Measurements from ENCODE around the gene PRKAG1.

PRKAG1 gene

GRCh38 chr12:49054096-49054495, 35.5 kb upstream of the PRKAG1 start:
- Histone ChIP-seq H3K4me3 (ENCODE audit: low read depth, low read length, poor library complexity, severe bottlenecking) (no peak overlapping the region), H3K9me3 (ENCODE audit: low read length) (no peaks in the 10 kb centered on the region), H3K27ac (ENCODE audit: low read depth, low read length, poor library complexity, severe bottlenecking) (no peak overlapping the region), H3F3A (ENCODE audit: insufficient read depth, low read length) (no peaks in the 10 kb centered on the region), H3K27me3 (ENCODE audit: insufficient read depth, low read length) (no peaks in the 10 kb centered on the region), H3K79me2 (ENCODE audit: insufficient read depth, low read length) (peaks cover 44% of the 10 kb centered on the region), H3K4me2 (ENCODE audit: low read length) (no peak overlapping the region), H4K20me1 (ENCODE audit: insufficient read depth, low read length) (0 out of 2 replicates have a peak, but pooled peaks cover 2% of the 10 kb centered on the region), H3K9ac (ENCODE audit: low read length) (no peak overlapping the region), H3K9me2 (ENCODE audit: low read depth, low read length) (no peaks in the 10 kb centered on the region), H2AFZ (ENCODE audit: low read length) (no peak overlapping the region), H3K4me1 (ENCODE audit: insufficient read depth, low read length, severe bottlenecking) (peaks cover 37% of the 10 kb centered on the region), H3K36me3 (ENCODE audit: insufficient read depth, low read length) (peaks cover 67% of the 10 kb centered on the region)
- TF ChIP-seq EZH2 (IDR thresholded peaks at IDR 0.05; ENCODE audit: borderline replicate concordance, low read length): no peak
- TF ChIP-seq CTCF (IDR thresholded peaks at IDR 0.05; ENCODE audit: low read length): no peak

DNA sequence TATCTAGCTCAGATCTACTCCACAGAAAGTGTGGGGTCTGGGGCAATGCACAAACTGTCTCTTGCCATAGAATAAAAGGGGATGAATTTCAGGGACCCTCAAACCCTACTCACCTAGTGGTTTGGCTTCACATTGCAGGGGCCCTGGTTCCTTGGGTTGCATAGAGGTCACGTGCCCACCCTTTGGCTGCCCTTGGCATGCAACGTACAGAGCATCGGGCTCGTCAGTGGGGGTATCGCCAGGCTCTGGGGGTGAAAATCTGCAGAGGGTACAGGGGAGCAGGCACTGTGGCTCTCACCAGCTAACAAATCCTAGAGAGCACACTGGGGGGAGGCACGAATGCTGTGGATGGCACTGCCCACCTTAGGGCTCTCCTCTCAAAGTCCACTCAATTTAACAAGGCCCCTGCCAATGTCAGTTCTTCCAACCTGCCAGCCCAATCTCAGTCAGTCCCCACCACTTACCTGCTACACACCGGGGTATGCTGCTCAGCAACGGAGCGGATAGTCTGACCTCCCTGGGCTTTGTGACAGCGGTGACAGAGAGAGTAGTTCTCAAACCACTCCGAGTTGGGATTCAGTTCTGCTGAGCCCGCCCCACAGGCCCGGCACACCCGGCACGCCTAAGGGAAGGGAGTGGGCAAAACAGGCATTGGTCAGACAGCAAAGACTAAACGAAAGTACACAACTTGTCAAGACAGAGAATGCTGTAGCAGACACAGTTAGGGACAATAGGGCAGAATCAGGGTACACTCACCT, 34.1 kb upstream of the PRKAG1 start:
- Histone ChIP-seq H3K79me2 (ENCODE audit: insufficient read depth, low read length) (peaks cover 29% of the 10 kb centered on the region), H3K27me3 (ENCODE audit: insufficient read depth, low read length) (no peaks in the 10 kb centered on the region), H3K36me3 (ENCODE audit: insufficient read depth, low read length) (peaks cover 81% of the 10 kb centered on the region), H3K9me3 (ENCODE audit: low read length) (no peaks in the 10 kb centered on the region), H3F3A (ENCODE audit: insufficient read depth, low read length) (no peaks in the 10 kb centered on the region), H2AFZ (ENCODE audit: low read length) (no peak overlapping the region), H3K27ac (ENCODE audit: low read depth, low read length, poor library complexity, severe bottlenecking) (no peak overlapping the region), H3K4me3 (ENCODE audit: low read depth, low read length, poor library complexity, severe bottlenecking) (no peak overlapping the region), H3K9ac (ENCODE audit: low read length) (no peak overlapping the region), H3K9me2 (ENCODE audit: low read depth, low read length) (no peaks in the 10 kb centered on the region), H3K4me2 (ENCODE audit: low read length) (no peak overlapping the region), H3K4me1 (ENCODE audit: insufficient read depth, low read length, severe bottlenecking) (peaks cover 22% of the 10 kb centered on the region), H4K20me1 (ENCODE audit: insufficient read depth, low read length) (0 out of 2 replicates have a peak, but pooled peaks cover 2% of the 10 kb centered on the region)
- TF ChIP-seq EZH2 (IDR thresholded peaks at IDR 0.05; ENCODE audit: borderline replicate concordance, low read length) (no peak), CTCF (IDR thresholded peaks at IDR 0.05; ENCODE audit: low read length) (no peak)

DNA sequence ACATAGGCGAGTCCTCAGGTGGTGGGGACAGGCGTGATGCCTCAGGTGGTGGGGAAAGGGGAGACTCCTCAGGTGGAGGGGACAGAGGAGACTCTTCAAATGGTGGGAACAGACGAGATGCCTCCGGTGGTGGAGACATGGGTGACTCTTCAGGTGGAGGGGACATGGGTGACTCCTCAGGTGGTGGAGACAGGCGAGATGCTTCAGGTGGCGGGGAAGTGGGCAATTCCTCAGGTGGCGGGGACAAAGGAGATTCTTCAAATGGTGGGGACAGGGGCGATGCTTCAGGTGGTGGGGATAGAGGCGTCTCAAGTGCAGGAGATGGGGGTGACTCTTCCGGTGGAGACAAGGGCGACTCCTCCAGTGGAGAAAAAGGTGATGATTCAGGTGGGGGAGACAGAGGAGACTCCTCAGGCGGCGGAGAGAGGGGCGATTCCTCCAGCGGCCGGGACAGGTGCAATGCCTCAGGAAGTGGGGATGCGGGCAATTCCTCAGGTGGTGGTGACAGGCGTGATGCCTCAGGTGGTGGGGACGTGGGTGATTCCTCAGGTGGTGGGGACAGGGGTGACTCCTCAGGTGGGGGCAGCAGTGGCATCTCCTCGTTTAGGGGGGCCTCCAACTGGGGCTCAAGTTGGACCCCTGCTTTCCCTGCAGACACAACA, 33.3 kb upstream of the PRKAG1 start:
- H4K20me1 ChIP-seq (ENCODE audit: insufficient read depth, low read length): 0 out of 2 replicates have a peak, but pooled peaks cover 2% of the 10 kb centered on the region
- H3K4me2 ChIP-seq (ENCODE audit: low read length): no peak overlapping the region
- H3K36me3 ChIP-seq (ENCODE audit: insufficient read depth, low read length): peaks cover 89% of the 10 kb centered on the region
- H3K27ac ChIP-seq (ENCODE audit: low read depth, low read length, poor library complexity, severe bottlenecking): no peak overlapping the region
- no peak for TF ChIP-seq CTCF (IDR thresholded peaks at IDR 0.05; ENCODE audit: low read length)
- no peak for TF ChIP-seq EZH2 (IDR thresholded peaks at IDR 0.05; ENCODE audit: borderline replicate concordance, low read length)
- peaks cover 15% of the 10 kb centered on the region for H3K4me1 ChIP-seq (ENCODE audit: insufficient read depth, low read length, severe bottlenecking)
- H3K4me3 ChIP-seq (ENCODE audit: low read depth, low read length, poor library complexity, severe bottlenecking): no peak overlapping the region
- H3K9ac ChIP-seq (ENCODE audit: low read length): no peak overlapping the region
- H3K9me2 ChIP-seq (ENCODE audit: low read depth, low read length): no peaks in the 10 kb centered on the region
- no peaks in the 10 kb centered on the region for H3K27me3 ChIP-seq (ENCODE audit: insufficient read depth, low read length)
- H3K79me2 ChIP-seq (ENCODE audit: insufficient read depth, low read length): peaks cover 22% of the 10 kb centered on the region
- no peaks in the 10 kb centered on the region for H3F3A ChIP-seq (ENCODE audit: insufficient read depth, low read length)
- no peaks in the 10 kb centered on the region for H3K9me3 ChIP-seq (ENCODE audit: low read length)
- no peak overlapping the region for H2AFZ ChIP-seq (ENCODE audit: low read length)
